MM.1S (cell line): Measurements from ENCODE around the gene CELF5.
A peak's percentile ranks its signal among the peaks of the same experiment; 100 is the strongest.

Experiments used
- DNase-seq: peaks from one replicate; pipeline ENCODE4 v3.0.0-alpha.2; 2015
- H2AFZ ChIP-seq: fragments of 300-600 bp; sonication (generic); 2 replicates; pipeline ENCODE4 v1.6.0; 2016; ENCODE audit warnings: antibody characterized with exemption, low read length
- H3F3A ChIP-seq: fragments of 300-600 bp; sonication (generic); 2 replicates; pipeline ENCODE4 v1.6.1; 2016; ENCODE audit warnings: mild to moderate bottlenecking, antibody characterized with exemption, low read length, moderate library complexity, mixed read lengths; ENCODE audit not compliant: insufficient read depth
- H3K27ac ChIP-seq: fragments of 300-600 bp; sonication (generic); 2 replicates; pipeline ENCODE4 v1.5.1; 2016; ENCODE audit warnings: mild to moderate bottlenecking, low read length
- H3K27me3 ChIP-seq: fragments of 300-600 bp; sonication (generic); replicated peaks from 2 replicates; pipeline ENCODE4 v1.6.0; 2016; ENCODE audit warnings: low read length; ENCODE audit not compliant: insufficient read depth
- H3K36me3 ChIP-seq: fragments of 300-600 bp; sonication (generic); replicated peaks from 2 replicates; pipeline ENCODE4 v1.6.1; 2016; ENCODE audit warnings: mild to moderate bottlenecking, low read length, mixed read lengths; ENCODE audit not compliant: insufficient read depth
- H3K4me1 ChIP-seq: fragments of 300-600 bp; sonication (generic); 2 replicates; pipeline ENCODE4 v1.6.1; 2016; ENCODE audit warnings: low read length, mixed read lengths
- H3K4me2 ChIP-seq: fragments of 300-600 bp; sonication (generic); 2 replicates; pipeline ENCODE4 v1.6.0; 2016; ENCODE audit warnings: low read depth, low read length
- H3K4me3 ChIP-seq: fragments of 300-600 bp; sonication (generic); 2 replicates; pipeline ENCODE4 v1.5.1; 2016; ENCODE audit warnings: low read length, mixed read lengths
- H3K79me2 ChIP-seq: fragments of 300-600 bp; sonication (generic); 2 replicates; pipeline ENCODE4 v1.6.1; 2016; ENCODE audit warnings: mixed run types, low read length, mixed read lengths
- H3K9ac ChIP-seq: fragments of 300-600 bp; sonication (generic); 2 replicates; pipeline ENCODE4 v1.6.1; 2016; ENCODE audit warnings: low read length, mixed read lengths
- H3K9me2 ChIP-seq: fragments of 300-600 bp; sonication (generic); replicated peaks from 2 replicates; pipeline ENCODE4 v1.6.1; 2016; ENCODE audit warnings: mild to moderate bottlenecking, low read length, mixed read lengths; ENCODE audit not compliant: insufficient read depth
- H3K9me3 ChIP-seq: fragments of 300-600 bp; sonication (generic); replicated peaks from 2 replicates; pipeline ENCODE4 v1.6.1; 2016; ENCODE audit warnings: mild to moderate bottlenecking, low read length, mixed read lengths; ENCODE audit not compliant: insufficient read depth
- H4K20me1 ChIP-seq: fragments of 300-600 bp; sonication (generic); 2 replicates; pipeline ENCODE4 v1.6.1; 2016; ENCODE audit warnings: mild to moderate bottlenecking, low read length, moderate library complexity, mixed read lengths; ENCODE audit not compliant: insufficient read depth
- CTCF ChIP-seq: fragments of 300-600 bp; sonication (generic); IDR thresholded peaks from 2 replicates; pipeline ENCODE4 v1.5.1; 2016; ENCODE audit warnings: antibody characterized with exemption, low read length, mixed read lengths
- EZH2 ChIP-seq: fragments of 300-600 bp; sonication (generic); optimal IDR thresholded peaks from 2 replicates; pipeline ENCODE3; 2017; ENCODE audit warnings: low read depth, mild to moderate bottlenecking, antibody characterized with exemption, low read length, mixed read lengths
- EZH2phosphoT487 ChIP-seq: fragments of 300-600 bp; sonication (generic); IDR thresholded peaks from 2 replicates; pipeline ENCODE4 v1.6.1; 2018; ENCODE audit warnings: antibody characterized with exemption, low read length

Gene CELF5

GRCh38 chr19:3250675-3251074 is 26.2 kb downstream of the CELF5 start:
- DNase-seq: no peak
- Histone ChIP-seq H3K4me3 (no peak overlapping the region), H3K9me3 (no peaks in the 10 kb centered on the region), H3K4me1 (no peaks in the 10 kb centered on the region), H3K9me2 (no peaks in the 10 kb centered on the region), H3K27ac (no peak overlapping the region), H3K36me3 (no peaks in the 10 kb centered on the region), H3K9ac (no peak overlapping the region), H3K79me2 (no peaks in the 10 kb centered on the region), H2AFZ (no peak overlapping the region), H4K20me1 (no peaks in the 10 kb centered on the region), H3K27me3 (peaks cover 69% of the 10 kb centered on the region), H3K4me2 (no peak overlapping the region), H3F3A (no peaks in the 10 kb centered on the region)
- no peak for TF ChIP-seq EZH2
- peak; percentile 71 for TF ChIP-seq CTCF
- no peak for TF ChIP-seq EZH2phosphoT487

- Histone ChIP-seq H3K4me3 (no peak overlapping the region), H4K20me1 (no peaks in the 10 kb centered on the region), H3K27me3 (peaks cover 71% of the 10 kb centered on the region), H3K79me2 (no peaks in the 10 kb centered on the region), H2AFZ (no peak overlapping the region), H3K36me3 (no peaks in the 10 kb centered on the region), H3K9me3 (no peaks in the 10 kb centered on the region), H3K4me1 (no peaks in the 10 kb centered on the region), H3K27ac (no peak overlapping the region), H3F3A (no peaks in the 10 kb centered on the region), H3K4me2 (no peak overlapping the region), H3K9me2 (no peaks in the 10 kb centered on the region), H3K9ac (no peak overlapping the region)
- TF ChIP-seq CTCF: no peak
- TF ChIP-seq EZH2: no peak
- no peak for TF ChIP-seq EZH2phosphoT487
- no peak for DNase-seq
Measured at GRCh38 chr19:3251229-3251628, 26.8 kb downstream of the CELF5 start.

GRCh38 chr19:3252650-3253049 is 28.2 kb downstream of the CELF5 start:
- no peaks in the 10 kb centered on the region for H3K79me2 ChIP-seq
- H3K27me3 ChIP-seq: peaks cover 67% of the 10 kb centered on the region
- H3K4me3 ChIP-seq: no peak overlapping the region
- no peaks in the 10 kb centered on the region for H3F3A ChIP-seq
- DNase-seq: no peak
- no peak overlapping the region for H3K9ac ChIP-seq
- no peak overlapping the region for H3K4me2 ChIP-seq
- no peaks in the 10 kb centered on the region for H3K4me1 ChIP-seq
- no peak overlapping the region for H3K27ac ChIP-seq
- no peaks in the 10 kb centered on the region for H4K20me1 ChIP-seq
- no peaks in the 10 kb centered on the region for H3K9me2 ChIP-seq
- TF ChIP-seq EZH2phosphoT487 (no peak), EZH2 (no peak), CTCF (no peak)
- H2AFZ ChIP-seq: no peak overlapping the region
- no peaks in the 10 kb centered on the region for H3K36me3 ChIP-seq
- H3K9me3 ChIP-seq: no peaks in the 10 kb centered on the region
